Measurements from ENCODE around the gene AQP6.

- TF ChIP-seq KAT7 (CRISPR knock-in tag; IDR thresholded peaks at IDR 0.05; ENCODE audit: borderline replicate concordance) (no peak), HMGXB4 (CRISPR knock-in tag; IDR thresholded peaks at IDR 0.05) (no peak), ZMAT4 (CRISPR knock-in tag; IDR thresholded peaks at IDR 0.05) (no peak), CBFB (CRISPR knock-in tag; IDR thresholded peaks at IDR 0.05; ENCODE audit: low read depth) (no peak), CTCF (IDR thresholded peaks at IDR 0.05) (no peak), SMAD4 (CRISPR knock-in tag; IDR thresholded peaks at IDR 0.05) (no peak), ZNF121 (CRISPR knock-in tag; IDR thresholded peaks at IDR 0.05) (no peak), ZNF263 (CRISPR knock-in tag; IDR thresholded peaks at IDR 0.05; ENCODE audit: low read depth) (no peak)
- TF ChIP-seq, protein P1, sequence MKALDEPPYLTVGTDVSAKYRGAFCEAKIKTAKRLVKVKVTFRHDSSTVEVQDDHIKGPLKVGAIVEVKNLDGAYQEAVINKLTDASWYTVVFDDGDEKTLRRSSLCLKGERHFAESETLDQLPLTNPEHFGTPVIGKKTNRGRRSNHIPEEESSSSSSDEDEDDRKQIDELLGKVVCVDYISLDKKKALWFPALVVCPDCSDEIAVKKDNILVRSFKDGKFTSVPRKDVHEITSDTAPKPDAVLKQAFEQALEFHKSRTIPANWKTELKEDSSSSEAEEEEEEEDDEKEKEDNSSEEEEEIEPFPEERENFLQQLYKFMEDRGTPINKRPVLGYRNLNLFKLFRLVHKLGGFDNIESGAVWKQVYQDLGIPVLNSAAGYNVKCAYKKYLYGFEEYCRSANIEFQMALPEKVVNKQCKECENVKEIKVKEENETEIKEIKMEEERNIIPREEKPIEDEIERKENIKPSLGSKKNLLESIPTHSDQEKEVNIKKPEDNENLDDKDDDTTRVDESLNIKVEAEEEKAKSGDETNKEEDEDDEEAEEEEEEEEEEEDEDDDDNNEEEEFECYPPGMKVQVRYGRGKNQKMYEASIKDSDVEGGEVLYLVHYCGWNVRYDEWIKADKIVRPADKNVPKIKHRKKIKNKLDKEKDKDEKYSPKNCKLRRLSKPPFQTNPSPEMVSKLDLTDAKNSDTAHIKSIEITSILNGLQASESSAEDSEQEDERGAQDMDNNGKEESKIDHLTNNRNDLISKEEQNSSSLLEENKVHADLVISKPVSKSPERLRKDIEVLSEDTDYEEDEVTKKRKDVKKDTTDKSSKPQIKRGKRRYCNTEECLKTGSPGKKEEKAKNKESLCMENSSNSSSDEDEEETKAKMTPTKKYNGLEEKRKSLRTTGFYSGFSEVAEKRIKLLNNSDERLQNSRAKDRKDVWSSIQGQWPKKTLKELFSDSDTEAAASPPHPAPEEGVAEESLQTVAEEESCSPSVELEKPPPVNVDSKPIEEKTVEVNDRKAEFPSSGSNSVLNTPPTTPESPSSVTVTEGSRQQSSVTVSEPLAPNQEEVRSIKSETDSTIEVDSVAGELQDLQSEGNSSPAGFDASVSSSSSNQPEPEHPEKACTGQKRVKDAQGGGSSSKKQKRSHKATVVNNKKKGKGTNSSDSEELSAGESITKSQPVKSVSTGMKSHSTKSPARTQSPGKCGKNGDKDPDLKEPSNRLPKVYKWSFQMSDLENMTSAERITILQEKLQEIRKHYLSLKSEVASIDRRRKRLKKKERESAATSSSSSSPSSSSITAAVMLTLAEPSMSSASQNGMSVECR (CRISPR knock-in tag; IDR thresholded peaks at IDR 0.05; ENCODE audit: borderline replicate concordance), result no peak
These were observed 19.6 kb upstream of the AQP6 start for GRCh38 chr12:49953151-49953550.

Measured in WTC11 (cell line).